Esophagus muscularis mucosa (tissue), 4 donors: ENCODE results near the gene SAMD4A. TPM values are rescaled to one million over a fixed set of nuclear protein-coding genes. Genes with fewer than 3 reads are reported as not detected.
"Not testable (repeated sequence)": the region's sequence is repeated elsewhere in the genome, so short reads cannot be mapped to it uniquely, and the experiment has no call there.

ENCODE experiments used
- DNase-seq: peaks from one replicate; pipeline ENCODE4 v3.0.0-alpha.2; 2017; ENCODE audit errors: extremely low spot score
- H3K27ac ChIP-seq, 4 donors: fragments of 200-600 bp; sonication (generic); replicated peaks in 1 of 4; 1 replicate in 3 of 4; 2 replicates in 1 of 4; pipeline ENCODE4 v1.5.1; 2016 to 2019; ENCODE audit warnings: mild to moderate bottlenecking in 1 of 4
- H3K27me3 ChIP-seq, 4 donors: fragments of 200-600 bp; sonication (generic); one replicate each; pipeline versions ENCODE4 v1.5.1 to v1.6.0; 2016 to 2019
- H3K36me3 ChIP-seq, 4 donors: fragments of 200-600 bp; sonication (generic); one replicate each; pipeline ENCODE4 v1.5.1; 2016 to 2019
- H3K4me1 ChIP-seq, 4 donors: fragments of 200-600 bp; sonication (generic); one replicate each; pipeline ENCODE4 v1.5.1; 2016 to 2019
- H3K4me3 ChIP-seq, 4 donors: fragments of 200-600 bp; sonication (generic); 1 replicate in 2 of 4; 2 replicates in 2 of 4; pipeline ENCODE4 v1.5.1; 2016 to 2019; ENCODE audit warnings: mild to moderate bottlenecking in 4 of 4, moderate library complexity in 1 of 4
- H3K9me3 ChIP-seq, 4 donors: fragments of 200-600 bp; sonication (generic); 1 replicate in 3 of 4; 2 replicates in 1 of 4; pipeline ENCODE4 v1.5.1; 2016 to 2019
- EP300 ChIP-seq: sonication (generic); formaldehyde crosslinking; IDR thresholded peaks from one replicate; pipeline ENCODE4 v1.6.1; 2017; ENCODE audit warnings: antibody characterized with exemption
- POLR2A ChIP-seq: fragments of 450-650 bp; IDR thresholded peaks from one replicate; pipeline ENCODE4 v1.6.1; 2017; ENCODE audit warnings: antibody characterized with exemption, moderate library complexity, mild to moderate bottlenecking, low read depth
- POLR2AphosphoS5 ChIP-seq, 2 donors: sonication (generic); formaldehyde crosslinking; IDR thresholded peaks; one replicate each; pipeline ENCODE4 v1.6.1; 2017; ENCODE audit warnings: antibody characterized with exemption in 2 of 2
- WGBS: methylation state at CpG from one replicate; pipeline ENCODE4 v1.1.5; 2018; 5-methylcytosine and 5-hydroxymethylcytosine counted together
- intact Hi-C: fragments of 100-400 bp; cut with DNase I; formaldehyde crosslinking; loops from one replicate; pipeline ENCODE4 v1.15.1; 2023
- total RNA-seq, 4 donors: library from RNA; depleted of rRNA; stranded (reverse); fragments of >200 nt; gene quantifications; one replicate each; pipeline versions ENCODE4 v1.1.0 to v1.2.1, GENCODE V29; 2016
- TF ChIP-seq, protein P1 (sequence below), 3 experiments: fragments of 200-600 bp in 2 of 3; fragments of 450-650 bp in 1 of 3; sonication (generic) in 2 of 3; IDR thresholded peaks; one replicate each; pipeline ENCODE4 v1.5.1; 2017 to 2019; ENCODE audit warnings: antibody characterized with exemption in 3 of 3, mild to moderate bottlenecking in 2 of 3, moderate library complexity in 1 of 3

The SAMD4A gene
- total RNA-seq, 4 donors from 2014 or later = 76.8 to 123 (median 97.0) TPM

GRCh38 chr14:54798465-54799124 is 231.7 kb downstream of the SAMD4A start:
- H3K4me3 ChIP-seq = no peak overlapping the region
- 90% methylated on average over 9 of the region's 9 CpGs for WGBS
- no peak for DNase-seq
- H3K4me1 ChIP-seq = no peaks in the 10 kb centered on the region
- H3K9me3 ChIP-seq = peaks cover 0 to 12% (median 9%) of the 10 kb centered on the region in 4 donors
- intact Hi-C loops = no loop called here
- no peak overlapping the region for H3K27ac ChIP-seq
- TF ChIP-seq, protein P1, sequence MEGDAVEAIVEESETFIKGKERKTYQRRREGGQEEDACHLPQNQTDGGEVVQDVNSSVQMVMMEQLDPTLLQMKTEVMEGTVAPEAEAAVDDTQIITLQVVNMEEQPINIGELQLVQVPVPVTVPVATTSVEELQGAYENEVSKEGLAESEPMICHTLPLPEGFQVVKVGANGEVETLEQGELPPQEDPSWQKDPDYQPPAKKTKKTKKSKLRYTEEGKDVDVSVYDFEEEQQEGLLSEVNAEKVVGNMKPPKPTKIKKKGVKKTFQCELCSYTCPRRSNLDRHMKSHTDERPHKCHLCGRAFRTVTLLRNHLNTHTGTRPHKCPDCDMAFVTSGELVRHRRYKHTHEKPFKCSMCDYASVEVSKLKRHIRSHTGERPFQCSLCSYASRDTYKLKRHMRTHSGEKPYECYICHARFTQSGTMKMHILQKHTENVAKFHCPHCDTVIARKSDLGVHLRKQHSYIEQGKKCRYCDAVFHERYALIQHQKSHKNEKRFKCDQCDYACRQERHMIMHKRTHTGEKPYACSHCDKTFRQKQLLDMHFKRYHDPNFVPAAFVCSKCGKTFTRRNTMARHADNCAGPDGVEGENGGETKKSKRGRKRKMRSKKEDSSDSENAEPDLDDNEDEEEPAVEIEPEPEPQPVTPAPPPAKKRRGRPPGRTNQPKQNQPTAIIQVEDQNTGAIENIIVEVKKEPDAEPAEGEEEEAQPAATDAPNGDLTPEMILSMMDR (IDR thresholded peaks at IDR 0.05) = no peak
- TF ChIP-seq EP300 (no peak), POLR2AphosphoS5 (IDR thresholded peaks at IDR 0.05) (no peak), POLR2A (no peak)
- H3K36me3 ChIP-seq = no peaks in the 10 kb centered on the region
- H3K27me3 ChIP-seq = no peaks in the 10 kb centered on the region

GRCh38 chr14:54801482-54801881 is 234.6 kb downstream of the SAMD4A start:
- not testable (repeated sequence) for H3K27ac ChIP-seq, H3K36me3 ChIP-seq, H3K27me3 ChIP-seq, DNase-seq, H3K9me3 ChIP-seq, H3K4me3 ChIP-seq
- H3K4me1 ChIP-seq = peaks cover 0 to 13% (median 10%) of the 10 kb centered on the region in 4 donors
- intact Hi-C loops = loop anchor here (10.0 kb wide), 2 partner anchors 93 to 237 kb away; partner anchors contain the start of gene SAMD4A
- 97% methylated on average over 2 of the region's 2 CpGs for WGBS

GRCh38 chr14:54803396-54803795 is 236.5 kb downstream of the SAMD4A start:
- no peak for DNase-seq
- peaks cover 0 to 13% (median 10%) of the 10 kb centered on the region in 4 donors for H3K4me1 ChIP-seq
- TF ChIP-seq EP300 (no peak), POLR2AphosphoS5 (IDR thresholded peaks at IDR 0.05) (no peak), POLR2A (no peak)
- TF ChIP-seq, protein P1 (IDR thresholded peaks at IDR 0.05) = no peak
- H3K27me3 ChIP-seq = no peaks in the 10 kb centered on the region
- no peaks in the 10 kb centered on the region for H3K9me3 ChIP-seq
- H3K36me3 ChIP-seq = no peaks in the 10 kb centered on the region
- no peak overlapping the region for H3K27ac ChIP-seq
- intact Hi-C loops = loop anchor here (10.0 kb wide), 2 partner anchors 91 to 239 kb away; partner anchors contain the start of gene SAMD4A
- no peak overlapping the region for H3K4me3 ChIP-seq
- 83% methylated on average over 6 of the region's 7 CpGs for WGBS

DNA sequence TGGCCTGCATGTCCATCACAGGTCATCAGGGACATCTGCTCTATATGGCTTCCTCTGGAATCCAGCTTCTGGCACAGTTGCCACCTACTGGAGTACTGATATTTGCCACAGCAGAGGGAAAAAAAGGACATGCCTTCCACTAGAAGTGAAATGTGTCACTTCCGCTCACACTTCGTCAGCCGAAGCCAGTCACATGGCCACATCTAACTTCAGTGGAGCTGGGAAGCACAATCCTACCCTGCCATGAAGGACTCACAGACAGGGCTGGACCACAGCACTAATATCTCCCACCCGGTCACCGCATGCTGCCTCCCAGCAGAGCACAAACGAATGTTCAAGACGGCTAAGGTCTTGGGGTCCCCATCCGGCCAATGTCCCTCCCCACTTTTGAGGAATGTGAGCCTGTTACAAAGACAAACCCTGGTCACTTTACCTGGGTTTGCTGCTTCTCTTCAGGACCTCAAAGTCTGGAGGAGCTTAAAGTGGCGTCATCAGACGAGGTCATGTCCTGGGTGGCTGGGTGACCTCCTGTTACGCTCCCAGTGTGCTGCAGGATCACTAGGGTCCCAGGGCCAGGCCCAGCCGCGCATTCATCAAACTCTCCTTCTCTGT is 237.1 kb downstream of the SAMD4A start:
- TF ChIP-seq POLR2AphosphoS5 (IDR thresholded peaks at IDR 0.05) (no peak), POLR2A (no peak), EP300 (no peak)
- TF ChIP-seq, protein P1 (IDR thresholded peaks at IDR 0.05) = no peak
- 91% methylated on average over 13 of the region's 13 CpGs for WGBS

GRCh38 chr14:54804538-54805041 is 237.7 kb downstream of the SAMD4A start:
- H3K4me1 ChIP-seq = peaks cover 0 to 13% (median 10%) of the 10 kb centered on the region in 4 donors
- H3K9me3 ChIP-seq = no peaks in the 10 kb centered on the region
- H3K27ac ChIP-seq = no peak overlapping the region
- 85% methylated on average over 16 of the region's 16 CpGs for WGBS
- TF ChIP-seq POLR2AphosphoS5 (IDR thresholded peaks at IDR 0.05) = no peak
- TF ChIP-seq EP300 = no peak
- TF ChIP-seq, protein P1 (IDR thresholded peaks at IDR 0.05) = no peak
- no peak for TF ChIP-seq POLR2A
- H3K4me3 ChIP-seq = no peak overlapping the region
- no peaks in the 10 kb centered on the region for H3K36me3 ChIP-seq
- intact Hi-C loops = loop anchor here (10.0 kb wide), 2 partner anchors 90 to 240 kb away; partner anchors contain the start of gene SAMD4A
- H3K27me3 ChIP-seq = no peaks in the 10 kb centered on the region
- DNase-seq = no peak

More for the DNA sequence above, 237.1 kb downstream of the SAMD4A start:
- Histone ChIP-seq H3K27ac (no peak overlapping the region), H3K9me3 (no peaks in the 10 kb centered on the region), H3K27me3 (no peaks in the 10 kb centered on the region), H3K36me3 (no peaks in the 10 kb centered on the region), H3K4me3 (no peak overlapping the region), H3K4me1 (peaks cover 0 to 13% (median 10%) of the 10 kb centered on the region in 4 donors)
- intact Hi-C loops = loop anchor here (10.0 kb wide), 2 partner anchors 91 to 239 kb away; partner anchors contain the start of gene SAMD4A
- DNase-seq = no peak
